ENCODE data around the gene RFX1.

The RFX1 gene

DNA sequence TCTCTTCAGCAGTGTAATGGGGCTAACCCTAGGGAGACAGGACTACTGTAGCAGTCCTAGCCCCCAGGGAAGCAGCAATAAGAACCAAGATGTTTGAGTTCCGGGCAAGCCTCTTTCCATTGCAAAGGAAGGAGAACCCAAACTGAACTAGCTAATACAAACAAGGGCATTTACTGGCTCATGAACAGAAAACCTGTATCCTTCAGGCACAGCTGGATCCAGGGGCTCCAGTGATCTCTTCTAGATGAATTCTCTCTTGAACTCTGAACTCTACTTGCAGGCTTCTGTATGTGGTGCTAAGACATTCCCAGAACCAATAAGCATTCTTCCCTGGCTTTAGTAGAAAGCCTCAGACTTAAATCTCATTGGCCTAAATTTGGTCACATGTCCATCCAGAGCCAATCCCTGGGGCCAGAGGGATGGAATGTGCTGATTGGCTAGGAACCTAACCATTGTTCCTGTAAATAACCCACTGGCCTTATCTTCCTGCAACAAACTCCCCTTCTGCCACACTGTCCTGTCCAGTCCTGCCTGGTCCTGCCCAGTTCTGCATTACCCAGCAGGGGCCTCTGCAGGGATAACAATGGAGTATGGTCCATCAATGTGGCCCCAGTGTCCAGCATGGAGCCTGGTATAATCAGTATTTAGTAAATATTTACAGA is 64.0 kb downstream of the RFX1 start:
- no peak overlapping the region for H3K27ac ChIP-seq
- no peak for TF ChIP-seq ZFX (IDR thresholded peaks at IDR 0.05)
- TF ChIP-seq CTCF (conservative IDR thresholded peaks at IDR 0.05) = no peak

GRCh38 chr19:13938301-13939064 is 67.6 kb downstream of the RFX1 start, which contains the start of gene PODNL1:
Gene PODNL1, minus strand, starts transcription at chr19:13938417. Its CDS starts 236 bp downstream, at chr19:13938181.
- TF ChIP-seq CTCF (conservative IDR thresholded peaks at IDR 0.05) (no peak), ZFX (IDR thresholded peaks at IDR 0.05) (no peak)
- no peak within 1 kb of the TSS for H3K27ac ChIP-seq

- TF ChIP-seq ZFX (IDR thresholded peaks at IDR 0.05) = no peak
- no peak for TF ChIP-seq CTCF (conservative IDR thresholded peaks at IDR 0.05)
- no peak overlapping the region for H3K27ac ChIP-seq
These were observed 68.4 kb downstream of the RFX1 start for GRCh38 chr19:13937479-13938300.

- TF ChIP-seq CTCF (conservative IDR thresholded peaks at IDR 0.05) = no peak
- no peak for TF ChIP-seq ZFX (IDR thresholded peaks at IDR 0.05)
- H3K27ac ChIP-seq = no peak overlapping the region
These were observed 70.2 kb downstream of the RFX1 start for GRCh38 chr19:13935765-13936510.

- no peak overlapping the region for H3K27ac ChIP-seq
These were observed 71.4 kb downstream of the RFX1 start for GRCh38 chr19:13934785-13935109.

GRCh38 chr19:13932911-13933393 is 73.2 kb downstream of the RFX1 start:
- no peak overlapping the region for H3K27ac ChIP-seq
- TF ChIP-seq ZFX (IDR thresholded peaks at IDR 0.05) (no peak), CTCF (conservative IDR thresholded peaks at IDR 0.05) (no peak)

More at GRCh38 chr19:13934785-13935109, 71.4 kb downstream of the RFX1 start:
- TF ChIP-seq ZFX (IDR thresholded peaks at IDR 0.05) = no peak
- no peak for TF ChIP-seq CTCF (conservative IDR thresholded peaks at IDR 0.05)
